AG09319 (cell line): ENCODE data around the gene CYP24A1.

Source experiments
- DNase-seq: peaks from one replicate; pipeline ENCODE4 v3.0.0-alpha.2; 2010; ENCODE audit warnings: low read depth; ENCODE audit errors: extremely low read depth
- TF ChIP-seq, protein P1 (sequence below): IDR thresholded peaks from 2 replicates; pipeline ENCODE4 v1.5.1; 2011; ENCODE audit warnings: low read depth, mild to moderate bottlenecking, inconsistent platforms, low read length, moderate library complexity

The CYP24A1 gene

DNA sequence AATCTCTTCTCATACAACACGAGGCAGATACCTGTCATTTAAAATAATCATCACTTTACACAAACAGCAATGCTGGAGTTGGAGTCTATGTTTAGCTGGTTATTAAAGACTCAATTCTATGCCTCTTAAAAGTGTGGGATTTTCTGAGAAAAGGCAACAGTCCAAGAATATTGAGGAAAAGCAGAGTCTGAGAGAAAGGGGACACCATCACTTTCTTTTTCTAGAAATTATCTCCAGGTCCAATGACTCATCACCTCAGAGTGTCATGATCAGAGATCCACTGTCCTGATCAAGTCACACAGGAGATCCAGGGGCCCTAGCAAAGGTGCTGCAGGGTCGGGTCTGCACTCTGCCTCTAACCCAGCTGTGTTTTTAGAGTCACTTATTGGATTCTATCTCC, 8.0 kb downstream of the CYP24A1 start:
- TF ChIP-seq, protein P1, sequence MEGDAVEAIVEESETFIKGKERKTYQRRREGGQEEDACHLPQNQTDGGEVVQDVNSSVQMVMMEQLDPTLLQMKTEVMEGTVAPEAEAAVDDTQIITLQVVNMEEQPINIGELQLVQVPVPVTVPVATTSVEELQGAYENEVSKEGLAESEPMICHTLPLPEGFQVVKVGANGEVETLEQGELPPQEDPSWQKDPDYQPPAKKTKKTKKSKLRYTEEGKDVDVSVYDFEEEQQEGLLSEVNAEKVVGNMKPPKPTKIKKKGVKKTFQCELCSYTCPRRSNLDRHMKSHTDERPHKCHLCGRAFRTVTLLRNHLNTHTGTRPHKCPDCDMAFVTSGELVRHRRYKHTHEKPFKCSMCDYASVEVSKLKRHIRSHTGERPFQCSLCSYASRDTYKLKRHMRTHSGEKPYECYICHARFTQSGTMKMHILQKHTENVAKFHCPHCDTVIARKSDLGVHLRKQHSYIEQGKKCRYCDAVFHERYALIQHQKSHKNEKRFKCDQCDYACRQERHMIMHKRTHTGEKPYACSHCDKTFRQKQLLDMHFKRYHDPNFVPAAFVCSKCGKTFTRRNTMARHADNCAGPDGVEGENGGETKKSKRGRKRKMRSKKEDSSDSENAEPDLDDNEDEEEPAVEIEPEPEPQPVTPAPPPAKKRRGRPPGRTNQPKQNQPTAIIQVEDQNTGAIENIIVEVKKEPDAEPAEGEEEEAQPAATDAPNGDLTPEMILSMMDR: no peak
- DNase-seq: no peak

DNA sequence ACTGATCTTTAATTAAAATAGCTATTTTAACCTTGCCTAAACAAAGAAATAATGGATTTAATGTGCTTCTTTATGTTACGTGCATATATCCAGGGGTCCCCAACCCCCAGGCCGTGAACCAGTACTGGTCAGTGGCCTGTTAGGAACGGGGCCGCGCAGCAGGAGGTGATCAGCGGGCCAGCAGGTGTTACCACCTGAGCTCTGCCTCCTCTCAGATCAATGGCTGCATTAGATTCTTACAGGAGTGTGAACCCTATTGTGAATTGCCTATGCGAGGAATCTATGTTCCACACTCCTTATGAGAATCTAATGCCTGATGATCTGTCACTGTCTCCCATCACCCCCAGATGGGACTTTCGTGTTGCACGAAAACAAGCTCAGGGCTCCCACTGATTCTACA, 8.8 kb downstream of the CYP24A1 start:
- no peak for DNase-seq

DNA sequence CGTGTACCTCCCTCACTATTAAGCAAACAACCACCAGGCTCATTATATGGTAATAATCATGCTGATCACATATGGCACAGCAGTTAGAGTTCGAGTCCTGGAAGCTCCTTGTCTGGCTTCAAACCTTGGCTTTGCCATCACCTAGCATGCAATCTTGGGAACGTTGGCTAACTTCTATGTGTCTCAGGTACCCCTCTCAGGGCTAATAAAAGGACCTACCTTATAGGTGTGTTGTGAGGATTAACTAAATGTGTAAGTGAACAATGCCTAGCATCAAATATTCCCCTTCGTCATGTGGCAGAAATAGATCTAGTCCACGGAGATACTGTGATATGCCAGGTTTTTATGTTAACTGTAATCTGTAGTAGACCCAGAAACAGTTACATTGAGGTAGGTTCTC, 10.4 kb downstream of the CYP24A1 start:
- TF ChIP-seq, protein P1: no peak
- no peak for DNase-seq

More for the DNA sequence above, 8.8 kb downstream of the CYP24A1 start:
- TF ChIP-seq, protein P1: no peak

DNA sequence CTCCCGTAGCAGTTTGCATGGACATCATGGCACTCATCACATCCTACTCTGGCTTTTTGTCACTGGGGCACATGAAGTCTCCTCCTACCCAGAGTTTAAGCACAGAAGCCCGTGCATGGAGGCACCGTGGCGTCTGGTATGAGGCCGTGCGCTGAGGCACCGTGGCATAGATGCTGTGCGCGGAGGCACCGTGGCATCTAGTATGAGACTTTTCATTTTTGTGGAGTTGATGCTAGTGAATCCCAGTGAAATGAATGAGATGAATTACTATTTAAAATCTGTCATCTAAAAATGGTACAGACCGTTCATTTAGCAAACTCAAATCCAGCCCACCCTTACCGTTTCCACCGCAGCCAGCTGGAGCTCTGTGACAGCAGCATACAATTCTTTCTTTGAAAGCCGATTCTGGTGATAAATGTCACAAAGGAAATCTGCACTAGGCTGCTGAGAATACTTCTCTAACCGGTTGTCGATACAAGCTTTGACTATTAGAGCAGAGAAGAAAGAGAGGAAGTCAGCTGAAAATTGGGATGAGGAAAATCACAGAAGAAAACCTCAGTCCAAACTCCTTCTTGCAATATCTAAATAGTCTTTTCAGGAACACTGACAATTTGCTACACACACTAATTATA, 11.3 kb downstream of the CYP24A1 start:
- TF ChIP-seq, protein P1: no peak
- DNase-seq: no peak

DNA sequence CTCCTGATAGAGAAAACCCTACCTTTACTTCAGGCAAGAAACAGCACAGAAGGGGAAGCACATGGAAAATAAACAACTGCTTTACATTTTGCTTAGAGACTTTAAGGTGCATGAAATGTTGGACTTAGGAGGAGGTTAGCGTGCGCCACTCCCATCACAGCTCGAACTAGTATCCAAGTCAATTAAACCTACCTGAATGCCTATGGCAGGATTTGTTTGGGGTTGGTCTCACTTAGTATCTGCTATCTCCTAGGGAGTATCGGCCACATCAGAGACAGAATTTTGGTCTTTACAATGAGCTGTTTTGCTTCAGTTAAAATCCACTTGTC, 12.0 kb downstream of the CYP24A1 start:
- DNase-seq: no peak
- TF ChIP-seq, protein P1: no peak

DNA sequence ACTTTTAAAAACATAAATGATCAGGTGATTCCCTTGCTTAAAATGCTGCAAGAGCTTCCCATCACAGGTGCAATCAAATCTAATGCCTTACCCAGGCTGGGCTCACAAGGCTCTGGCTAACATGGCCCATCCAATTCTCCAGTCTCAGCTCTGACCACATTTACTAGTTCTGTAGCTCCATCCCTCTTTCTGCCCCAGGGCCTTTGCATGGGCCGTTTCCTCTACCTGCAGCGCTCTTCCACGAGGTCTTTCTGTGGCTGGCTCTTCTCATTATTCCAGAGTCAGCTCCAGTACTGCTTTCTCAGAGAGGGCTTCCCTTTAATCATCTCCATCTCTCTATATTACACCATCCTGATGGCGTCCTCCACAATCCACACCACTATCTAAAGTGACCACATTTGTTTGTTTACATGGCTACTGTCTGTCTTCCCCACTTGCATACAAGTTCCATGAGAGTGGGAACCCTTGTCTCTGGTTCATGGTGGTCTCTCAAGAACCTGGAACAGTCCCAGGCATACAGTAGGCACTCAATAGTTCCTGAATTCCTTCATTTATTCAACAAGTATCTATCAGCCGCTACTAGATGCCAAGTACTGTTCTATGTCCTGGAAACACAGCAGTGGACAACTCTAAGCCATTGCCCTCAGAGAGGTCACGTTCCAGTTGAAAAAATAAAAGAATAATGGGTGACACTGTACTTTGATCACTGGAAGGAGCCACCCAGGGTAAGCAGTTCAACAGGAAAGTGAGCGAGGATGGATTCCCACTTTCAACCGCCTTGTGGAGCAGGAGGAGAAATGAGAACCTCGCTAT, 12.6 kb downstream of the CYP24A1 start:
- no peak for DNase-seq
- TF ChIP-seq, protein P1: no peak
